WTC11 (cell line): ENCODE results near the gene COX6B2.

ENCODE experiments used
- SP1 ChIP-seq: sonication (generic); formaldehyde crosslinking; conservative IDR thresholded peaks from 2 replicates; pipeline ENCODE4 v1.8.1; 2022; ENCODE audit warnings: missing genetic modification reagents
- ZNF263 ChIP-seq: sonication (generic); formaldehyde crosslinking; IDR thresholded peaks from 2 replicates; pipeline ENCODE4 v1.8.1; 2022; ENCODE audit warnings: low read depth, mild to moderate bottlenecking, moderate library complexity, missing genetic modification reagents
- TF ChIP-seq, protein P1 (sequence below): fragments of 200-600 bp; IDR thresholded peaks from 2 replicates; pipeline ENCODE4 v1.8.0; 2022; ENCODE audit warnings: antibody characterized with exemption
- TF ChIP-seq, protein P2 (sequence below): sonication (generic); formaldehyde crosslinking; IDR thresholded peaks from 2 replicates; pipeline ENCODE4 v1.8.1; 2023; ENCODE audit warnings: mild to moderate bottlenecking, missing genetic modification reagents, moderate library complexity

DNA sequence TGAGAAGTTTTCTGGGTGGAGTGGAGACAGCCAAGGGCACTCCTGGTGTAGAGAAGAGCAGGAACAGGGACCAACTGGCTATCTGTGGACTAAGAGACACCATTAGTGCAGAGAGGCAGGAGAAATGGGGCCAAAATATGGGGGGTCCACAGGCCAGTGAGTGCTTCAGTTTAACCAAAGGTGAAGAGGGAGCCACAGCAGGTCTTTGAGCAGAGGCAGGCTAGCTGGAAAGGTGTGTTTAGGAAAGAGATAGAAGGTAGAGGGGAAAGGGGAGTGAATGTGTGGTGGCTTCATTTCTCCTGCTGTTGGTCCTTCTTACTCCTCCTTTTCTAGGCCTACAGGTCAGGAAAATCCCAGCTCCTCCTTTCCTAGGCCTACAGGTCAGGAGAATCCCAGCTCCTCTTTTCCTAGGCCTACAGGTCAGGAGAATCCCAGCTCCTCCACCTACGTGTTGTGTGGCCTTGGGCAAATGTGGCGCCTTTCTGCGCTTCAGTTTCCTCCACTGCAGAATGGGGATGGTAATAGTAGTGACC lies 28.1 kb upstream of the COX6B2 start:
- no peak for TF ChIP-seq ZNF263 (CRISPR knock-in tag)
- no peak for TF ChIP-seq SP1 (CRISPR knock-in tag)
- TF ChIP-seq, protein P1, sequence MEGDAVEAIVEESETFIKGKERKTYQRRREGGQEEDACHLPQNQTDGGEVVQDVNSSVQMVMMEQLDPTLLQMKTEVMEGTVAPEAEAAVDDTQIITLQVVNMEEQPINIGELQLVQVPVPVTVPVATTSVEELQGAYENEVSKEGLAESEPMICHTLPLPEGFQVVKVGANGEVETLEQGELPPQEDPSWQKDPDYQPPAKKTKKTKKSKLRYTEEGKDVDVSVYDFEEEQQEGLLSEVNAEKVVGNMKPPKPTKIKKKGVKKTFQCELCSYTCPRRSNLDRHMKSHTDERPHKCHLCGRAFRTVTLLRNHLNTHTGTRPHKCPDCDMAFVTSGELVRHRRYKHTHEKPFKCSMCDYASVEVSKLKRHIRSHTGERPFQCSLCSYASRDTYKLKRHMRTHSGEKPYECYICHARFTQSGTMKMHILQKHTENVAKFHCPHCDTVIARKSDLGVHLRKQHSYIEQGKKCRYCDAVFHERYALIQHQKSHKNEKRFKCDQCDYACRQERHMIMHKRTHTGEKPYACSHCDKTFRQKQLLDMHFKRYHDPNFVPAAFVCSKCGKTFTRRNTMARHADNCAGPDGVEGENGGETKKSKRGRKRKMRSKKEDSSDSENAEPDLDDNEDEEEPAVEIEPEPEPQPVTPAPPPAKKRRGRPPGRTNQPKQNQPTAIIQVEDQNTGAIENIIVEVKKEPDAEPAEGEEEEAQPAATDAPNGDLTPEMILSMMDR, result no peak
- TF ChIP-seq, protein P2, sequence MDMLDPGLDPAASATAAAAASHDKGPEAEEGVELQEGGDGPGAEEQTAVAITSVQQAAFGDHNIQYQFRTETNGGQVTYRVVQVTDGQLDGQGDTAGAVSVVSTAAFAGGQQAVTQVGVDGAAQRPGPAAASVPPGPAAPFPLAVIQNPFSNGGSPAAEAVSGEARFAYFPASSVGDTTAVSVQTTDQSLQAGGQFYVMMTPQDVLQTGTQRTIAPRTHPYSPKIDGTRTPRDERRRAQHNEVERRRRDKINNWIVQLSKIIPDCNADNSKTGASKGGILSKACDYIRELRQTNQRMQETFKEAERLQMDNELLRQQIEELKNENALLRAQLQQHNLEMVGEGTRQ (CRISPR knock-in tag), result no peak
